ENCODE measurements around the gene CHST2. TPM values are rescaled to one million over a fixed set of nuclear protein-coding genes. Genes with fewer than 3 reads are reported as not detected.

The CHST2 gene
- total and polyA plus RNA-seq, 8 donors, result 0.39 to 2.2 (median 0.74) TPM

DNA sequence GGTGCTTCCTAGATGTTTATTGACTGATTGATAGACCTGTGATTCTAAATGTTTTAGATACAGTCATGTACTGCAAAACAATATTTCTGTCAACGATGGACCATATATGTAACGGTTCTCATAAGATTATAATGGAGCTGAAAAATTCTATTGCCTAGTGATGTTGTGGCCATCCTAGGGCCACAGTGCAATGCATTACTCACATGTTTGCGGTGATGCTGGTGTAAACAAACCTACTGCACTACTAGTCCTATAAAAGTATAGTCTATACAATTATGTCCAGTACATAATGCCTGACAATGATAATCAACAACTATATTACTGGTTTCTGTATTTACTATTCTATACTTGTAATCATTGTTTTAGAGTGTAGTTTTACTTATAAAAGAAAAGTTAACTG is 46.8 kb downstream of the CHST2 start:
- H3K36me3 ChIP-seq, result no peaks in the 10 kb centered on the region
- no peaks in the 10 kb centered on the region for H3K4me1 ChIP-seq
- FAIRE-seq (no peak), DNase-seq (no peak), ATAC-seq (no peak)
- no peak overlapping the region for H3K27ac ChIP-seq
- no peaks in the 10 kb centered on the region for H3K9me3 ChIP-seq
- 84 to 91% methylated on average over 3 of the region's 3 CpGs for WGBS, 2 donors
- intact Hi-C loops (cut with DNase I), result no loop called here
- H3K4me3 ChIP-seq, result no peak overlapping the region
- H3K27me3 ChIP-seq, result no peaks in the 10 kb centered on the region
- no peak for TF ChIP-seq CTCF (IDR thresholded peaks at IDR 0.05)

- intact Hi-C loops (cut with DNase I), result no loop called here
- FAIRE-seq (no peak), DNase-seq (no peak), ATAC-seq (no peak)
- no peaks in the 10 kb centered on the region for H3K9me3 ChIP-seq
- no peaks in the 10 kb centered on the region for H3K4me1 ChIP-seq
- no peaks in the 10 kb centered on the region for H3K27me3 ChIP-seq
- no peak overlapping the region for H3K4me3 ChIP-seq
- no peaks in the 10 kb centered on the region for H3K36me3 ChIP-seq
- H3K27ac ChIP-seq, result no peak overlapping the region
- 63 to 86% methylated on average over 2 of the region's 2 CpGs for WGBS, 2 donors
- no peak for TF ChIP-seq CTCF (IDR thresholded peaks at IDR 0.05)
These were observed 48.6 kb downstream of the CHST2 start for GRCh38 chr3:143167969-143168854.

- H3K4me1 ChIP-seq, result no peaks in the 10 kb centered on the region
- intact Hi-C loops (cut with DNase I), result no loop called here
- H3K36me3 ChIP-seq, result no peaks in the 10 kb centered on the region
- ATAC-seq (no peak), FAIRE-seq (no peak), DNase-seq (no peak)
- no peak for TF ChIP-seq CTCF (IDR thresholded peaks at IDR 0.05)
- no peaks in the 10 kb centered on the region for H3K9me3 ChIP-seq
- 80 to 83% methylated on average over 2 of the region's 2 CpGs for WGBS, 2 donors
- no peak overlapping the region for H3K27ac ChIP-seq
- no peaks in the 10 kb centered on the region for H3K27me3 ChIP-seq
- H3K4me3 ChIP-seq, result no peak overlapping the region
These were observed 49.3 kb downstream of the CHST2 start for GRCh38 chr3:143168855-143169192.

- no peak overlapping the region for H3K27ac ChIP-seq
- no peak for TF ChIP-seq CTCF (IDR thresholded peaks at IDR 0.05)
- 60 to 72% methylated on average over 6 of the region's 6 CpGs for WGBS, 2 donors
- DNase-seq (no peak), ATAC-seq (no peak), FAIRE-seq (no peak)
- H3K27me3 ChIP-seq, result no peaks in the 10 kb centered on the region
- intact Hi-C loops (cut with DNase I), result no loop called here
- H3K9me3 ChIP-seq, result no peaks in the 10 kb centered on the region
- no peaks in the 10 kb centered on the region for H3K36me3 ChIP-seq
- H3K4me3 ChIP-seq, result no peak overlapping the region
- H3K4me1 ChIP-seq, result no peaks in the 10 kb centered on the region
These were observed 50.5 kb downstream of the CHST2 start for GRCh38 chr3:143170074-143170473.

GRCh38 chr3:143170676-143171075 is 51.1 kb downstream of the CHST2 start:
- no peak for ATAC-seq
- TF ChIP-seq CTCF (IDR thresholded peaks at IDR 0.05), result no peak
- FAIRE-seq, result no peak
- H3K36me3 ChIP-seq, result no peaks in the 10 kb centered on the region
- H3K27ac ChIP-seq, result no peak overlapping the region
- no peak overlapping the region for H3K4me3 ChIP-seq
- H3K27me3 ChIP-seq, result no peaks in the 10 kb centered on the region
- 0 to 20% methylated on average over 1 of the region's 1 CpG for WGBS, 2 donors
- no peaks in the 10 kb centered on the region for H3K9me3 ChIP-seq
- no peaks in the 10 kb centered on the region for H3K4me1 ChIP-seq
- intact Hi-C loops (cut with DNase I), result no loop called here
- DNase-seq, result no peak
